ENCODE measurements around the gene TFCP2.

TFCP2 gene

DNA sequence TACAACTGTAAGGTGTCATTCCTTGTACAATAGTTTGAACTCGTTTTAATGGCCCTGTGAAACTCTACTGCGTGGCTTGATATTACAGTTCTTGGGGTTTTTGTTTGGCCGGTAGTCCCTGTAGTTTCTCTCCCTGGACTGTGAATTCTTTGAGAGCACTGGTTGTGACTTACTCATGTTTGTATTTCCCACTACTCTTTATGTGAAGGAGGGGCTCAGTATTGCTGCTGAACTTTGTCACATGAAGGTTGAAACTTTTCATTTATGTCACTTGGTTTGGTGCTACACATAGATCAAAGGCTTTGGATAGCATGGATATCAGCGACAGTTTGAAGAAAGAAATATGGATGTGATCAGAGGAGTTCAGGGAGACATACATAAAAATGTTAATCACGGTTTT, 46.4 kb upstream of the TFCP2 start:
- no peaks in the 10 kb centered on the region for H3K9me3 ChIP-seq (ENCODE audit: insufficient read depth, low read length)
- no peaks in the 10 kb centered on the region for H4K20me1 ChIP-seq (ENCODE audit: low read depth, low read length)
- H3K36me3 ChIP-seq (ENCODE audit: low read length) = no peaks in the 10 kb centered on the region
- H3F3A ChIP-seq (ENCODE audit: insufficient read depth) = peaks cover 25% of the 10 kb centered on the region
- no peak overlapping the region for H2AFZ ChIP-seq (ENCODE audit: low read depth, low read length, severe bottlenecking)
- no peaks in the 10 kb centered on the region for H3K9me2 ChIP-seq (replicated peaks; ENCODE audit: insufficient read depth, low read length)
- TF ChIP-seq, protein P1, sequence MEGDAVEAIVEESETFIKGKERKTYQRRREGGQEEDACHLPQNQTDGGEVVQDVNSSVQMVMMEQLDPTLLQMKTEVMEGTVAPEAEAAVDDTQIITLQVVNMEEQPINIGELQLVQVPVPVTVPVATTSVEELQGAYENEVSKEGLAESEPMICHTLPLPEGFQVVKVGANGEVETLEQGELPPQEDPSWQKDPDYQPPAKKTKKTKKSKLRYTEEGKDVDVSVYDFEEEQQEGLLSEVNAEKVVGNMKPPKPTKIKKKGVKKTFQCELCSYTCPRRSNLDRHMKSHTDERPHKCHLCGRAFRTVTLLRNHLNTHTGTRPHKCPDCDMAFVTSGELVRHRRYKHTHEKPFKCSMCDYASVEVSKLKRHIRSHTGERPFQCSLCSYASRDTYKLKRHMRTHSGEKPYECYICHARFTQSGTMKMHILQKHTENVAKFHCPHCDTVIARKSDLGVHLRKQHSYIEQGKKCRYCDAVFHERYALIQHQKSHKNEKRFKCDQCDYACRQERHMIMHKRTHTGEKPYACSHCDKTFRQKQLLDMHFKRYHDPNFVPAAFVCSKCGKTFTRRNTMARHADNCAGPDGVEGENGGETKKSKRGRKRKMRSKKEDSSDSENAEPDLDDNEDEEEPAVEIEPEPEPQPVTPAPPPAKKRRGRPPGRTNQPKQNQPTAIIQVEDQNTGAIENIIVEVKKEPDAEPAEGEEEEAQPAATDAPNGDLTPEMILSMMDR (IDR thresholded peaks at IDR 0.05; ENCODE audit: insufficient read depth, low read length, poor library complexity, severe bottlenecking) = no peak
- no peak for TF ChIP-seq EZH2phosphoT487 (conservative IDR thresholded peaks at IDR 0.05; ENCODE audit: low read length)
- H3K27me3 ChIP-seq (ENCODE audit: low read length) = no peaks in the 10 kb centered on the region
- H3K79me2 ChIP-seq (ENCODE audit: insufficient read depth, low read length) = no peaks in the 10 kb centered on the region
- peak overlapping the region; percentile 84 for H3K4me2 ChIP-seq (ENCODE audit: low read depth, low read length, poor library complexity, severe bottlenecking)
- no peak overlapping the region for H3K4me3 ChIP-seq (ENCODE audit: insufficient read depth, low read length, poor library complexity, severe bottlenecking)
- no peak overlapping the region for H3K27ac ChIP-seq (ENCODE audit: low read depth, low read length)
- no peak overlapping the region for H3K9ac ChIP-seq (ENCODE audit: low read length)

DNA sequence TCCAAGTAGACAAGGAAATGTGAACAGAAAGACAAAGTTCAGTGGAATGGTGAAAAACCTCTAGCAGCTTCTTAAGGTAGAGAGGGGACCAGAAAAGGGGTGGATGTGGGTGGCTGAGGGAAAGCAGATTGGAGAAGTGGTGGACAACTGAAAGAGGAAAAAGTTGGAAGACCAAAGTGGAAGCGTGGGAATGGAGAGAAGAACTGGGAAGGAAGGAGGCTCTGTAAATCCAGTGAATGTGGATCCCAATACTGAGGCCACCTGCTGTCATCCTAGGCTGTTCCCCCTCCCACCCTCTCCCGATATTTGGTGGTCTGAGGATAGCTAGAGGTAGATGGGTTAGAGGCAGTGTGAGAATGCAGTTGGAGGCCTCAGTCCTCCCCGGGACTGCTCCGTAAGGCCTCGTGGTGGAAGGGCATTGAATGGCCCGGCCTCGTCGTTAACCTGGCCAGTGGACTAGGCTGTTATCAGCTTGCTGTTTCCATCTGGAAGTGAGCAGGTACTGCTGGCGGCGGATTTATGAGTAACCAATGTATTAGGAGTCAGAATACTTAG, 45.7 kb upstream of the TFCP2 start:
- Histone ChIP-seq H3F3A (ENCODE audit: insufficient read depth) (peaks cover 25% of the 10 kb centered on the region), H3K4me3 (ENCODE audit: insufficient read depth, low read length, poor library complexity, severe bottlenecking) (peak overlapping the region; percentile 69), H3K36me3 (ENCODE audit: low read length) (no peaks in the 10 kb centered on the region), H2AFZ (ENCODE audit: low read depth, low read length, severe bottlenecking) (peak overlapping the region; percentile 98), H3K79me2 (ENCODE audit: insufficient read depth, low read length) (no peaks in the 10 kb centered on the region), H3K27ac (ENCODE audit: low read depth, low read length) (peak overlapping the region; percentile 8; the same call in 1 of the 2 replicates), H4K20me1 (ENCODE audit: low read depth, low read length) (no peaks in the 10 kb centered on the region), H3K4me2 (ENCODE audit: low read depth, low read length, poor library complexity, severe bottlenecking) (peak overlapping the region; percentile 84), H3K9me3 (ENCODE audit: insufficient read depth, low read length) (no peaks in the 10 kb centered on the region), H3K9me2 (replicated peaks; ENCODE audit: insufficient read depth, low read length) (no peaks in the 10 kb centered on the region), H3K9ac (ENCODE audit: low read length) (peak overlapping the region; percentile 66), H3K27me3 (ENCODE audit: low read length) (no peaks in the 10 kb centered on the region)
- no peak for TF ChIP-seq EZH2phosphoT487 (conservative IDR thresholded peaks at IDR 0.05; ENCODE audit: low read length)

DNA sequence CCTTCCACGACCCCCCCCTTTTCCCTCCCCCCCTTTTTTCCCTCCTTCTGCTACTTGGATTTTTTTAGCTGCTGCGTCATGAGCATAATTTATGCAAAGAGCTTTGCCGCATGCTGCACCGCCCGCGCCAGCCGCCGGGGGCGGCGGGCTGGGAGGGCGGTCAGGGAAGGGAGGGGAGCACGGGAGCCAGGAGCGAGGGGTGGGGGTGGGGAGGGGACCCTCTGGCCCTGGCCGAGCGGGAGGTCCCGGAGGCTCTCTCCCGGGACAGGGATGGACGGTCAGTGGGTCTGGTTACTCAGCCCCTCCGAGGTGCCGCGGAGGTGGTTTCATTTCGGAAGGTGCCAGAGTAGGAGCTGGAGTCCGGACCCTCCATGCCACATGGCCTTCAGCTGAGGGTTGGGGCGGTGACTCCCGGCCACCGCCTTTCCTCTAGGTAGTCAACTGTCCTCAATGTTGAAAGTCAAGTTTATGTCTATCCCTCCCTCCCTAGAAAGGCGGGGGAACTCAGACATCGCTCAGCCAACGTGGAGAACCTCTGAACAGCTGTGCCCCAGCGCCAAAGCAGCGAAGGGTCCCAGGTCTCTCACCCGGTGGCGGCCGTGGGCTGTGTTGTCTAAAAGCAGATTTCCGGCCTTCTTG, 45.2 kb upstream of the TFCP2 start, which contains the start of gene POU6F1:
Gene POU6F1, minus strand, starts transcription at position 95 of the 639 bp plus-strand sequence. CDS start 11,226 bp downstream, outside the sequence.
- Histone ChIP-seq H4K20me1 (ENCODE audit: low read depth, low read length) (no peaks in the 10 kb centered on the region), H3K9ac (ENCODE audit: low read length) (peak within 1 kb of the TSS; percentile 66), H3K27ac (ENCODE audit: low read depth, low read length) (peak within 1 kb of the TSS; percentile 8; the same call in 1 of the 2 replicates), H2AFZ (ENCODE audit: low read depth, low read length, severe bottlenecking) (peak within 1 kb of the TSS; percentile 98), H3K4me3 (ENCODE audit: insufficient read depth, low read length, poor library complexity, severe bottlenecking) (peak within 1 kb of the TSS; percentile 69), H3K9me2 (replicated peaks; ENCODE audit: insufficient read depth, low read length) (no peaks in the 10 kb centered on the region), H3K9me3 (ENCODE audit: insufficient read depth, low read length) (no peaks in the 10 kb centered on the region), H3K27me3 (ENCODE audit: low read length) (no peaks in the 10 kb centered on the region), H3F3A (ENCODE audit: insufficient read depth) (peaks cover 25% of the 10 kb centered on the region), H3K4me2 (ENCODE audit: low read depth, low read length, poor library complexity, severe bottlenecking) (peak within 1 kb of the TSS; percentile 84), H3K36me3 (ENCODE audit: low read length) (no peaks in the 10 kb centered on the region), H3K79me2 (ENCODE audit: insufficient read depth, low read length) (no peaks in the 10 kb centered on the region)
- TF ChIP-seq, protein P1 (IDR thresholded peaks at IDR 0.05; ENCODE audit: insufficient read depth, low read length, poor library complexity, severe bottlenecking) = peak; percentile 34
- TF ChIP-seq EZH2phosphoT487 (conservative IDR thresholded peaks at IDR 0.05; ENCODE audit: low read length) = no peak

Measured in SU-DHL-6 (cell line).